IgD-negative memory B cell (primary cell): ENCODE measurements around the gene FAM204A. TPM values are rescaled to one million over a fixed set of nuclear protein-coding genes. Genes with fewer than 3 reads are reported as not detected.

Source experiments
- H3K27ac Mint-ChIP-seq, 3 donors: one replicate each; pipeline ENCODE4 v1.8.0; 2020 to 2022; ENCODE audit warnings: mild to moderate bottlenecking in 3 of 3, mixed read lengths in 3 of 3, moderate library complexity in 1 of 3
- H3K27me3 Mint-ChIP-seq: one replicate; pipeline ENCODE4 v1.8.0; 2021; ENCODE audit warnings: mixed read lengths
- H3K36me3 Mint-ChIP-seq: one replicate; pipeline ENCODE4 v1.8.0; 2020; ENCODE audit warnings: mild to moderate bottlenecking, mixed read lengths
- H3K4me1 Mint-ChIP-seq, 3 donors: one replicate each; pipeline ENCODE4 v1.8.0; 2020 to 2022; ENCODE audit warnings: mixed read lengths in 3 of 3, mild to moderate bottlenecking in 1 of 3
- H3K4me3 Mint-ChIP-seq, 4 donors: one replicate each; pipeline ENCODE4 v1.8.0; 2020 to 2022; ENCODE audit warnings: mild to moderate bottlenecking in 4 of 4, mixed read lengths in 4 of 4, moderate library complexity in 3 of 4
- H3K9me3 Mint-ChIP-seq, 3 donors: one replicate each; pipeline ENCODE4 v1.8.0; 2020 to 2021; ENCODE audit warnings: mixed read lengths in 3 of 3, mild to moderate bottlenecking in 1 of 3
- polyA plus RNA-seq: library from polyadenylated mRNA; unstranded; fragments of 300-500 nt; fragmentation: Illumina TruSeq; gene quantifications from one replicate; pipeline ENCODE4 v1.2.3, GENCODE V29; 2021

The FAM204A gene
- polyA plus RNA-seq, 1 donor from 2014 or later = 139 TPM

GRCh38 chr10:118277871-118278270 lies 64.3 kb downstream of the FAM204A start:
- H3K9me3 Mint-ChIP-seq = peaks cover 6 to 24% (median 7%) of the 10 kb centered on the region in 3 donors
- H3K27ac Mint-ChIP-seq = no peak overlapping the region
- H3K36me3 Mint-ChIP-seq = no peaks in the 10 kb centered on the region
- H3K27me3 Mint-ChIP-seq = no peaks in the 10 kb centered on the region
- H3K4me3 Mint-ChIP-seq = no peak overlapping the region
- H3K4me1 Mint-ChIP-seq = no peaks in the 10 kb centered on the region

DNA sequence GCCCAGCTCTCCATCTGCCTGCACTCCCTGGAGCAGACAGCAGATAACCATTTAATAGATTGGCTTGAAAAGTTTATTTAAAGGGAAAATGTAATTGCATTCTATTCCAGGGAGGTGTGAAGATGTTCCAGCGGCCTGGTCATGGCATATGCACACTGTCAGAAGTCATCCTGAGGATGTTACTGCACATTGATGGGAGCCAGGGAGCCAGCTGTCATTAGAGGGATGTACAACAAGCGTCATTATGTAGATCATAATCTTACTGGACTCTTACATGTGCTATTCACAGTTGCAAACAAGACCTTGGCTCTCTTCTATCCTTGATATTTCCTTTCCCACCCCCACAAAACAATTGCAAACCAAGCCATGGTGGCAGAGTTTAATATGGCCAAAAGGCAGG lies 65.4 kb downstream of the FAM204A start:
- Mint-ChIP-seq H3K27ac (no peak overlapping the region), H3K4me3 (no peak overlapping the region), H3K27me3 (peaks cover 6% of the 10 kb centered on the region), H3K4me1 (no peaks in the 10 kb centered on the region), H3K9me3 (peaks cover 6 to 24% (median 7%) of the 10 kb centered on the region in 3 donors), H3K36me3 (no peaks in the 10 kb centered on the region)

GRCh38 chr10:118276204-118276603 lies 65.9 kb downstream of the FAM204A start:
- no peaks in the 10 kb centered on the region for H3K36me3 Mint-ChIP-seq
- H3K4me1 Mint-ChIP-seq = no peaks in the 10 kb centered on the region

DNA sequence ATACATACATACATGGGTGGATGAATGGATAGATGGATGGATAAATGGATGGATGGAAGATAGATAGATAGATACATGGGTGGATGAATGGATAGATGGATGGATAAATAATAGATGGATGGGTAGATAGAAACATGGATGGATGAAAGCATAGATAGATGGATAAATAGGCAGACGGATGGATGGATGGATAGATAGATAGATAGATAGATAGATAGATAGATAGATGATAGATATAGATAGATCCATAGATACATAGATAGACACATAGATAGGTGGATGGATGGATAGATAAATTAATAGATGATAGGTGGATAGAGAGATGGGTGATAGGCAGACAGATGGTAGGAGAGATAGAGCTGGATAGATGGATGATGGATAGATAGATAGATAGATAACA lies 68.5 kb downstream of the FAM204A start:
- Mint-ChIP-seq H3K36me3 (no peaks in the 10 kb centered on the region), H3K27ac (no peak overlapping the region), H3K9me3 (peaks cover 3 to 15% (median 6%) of the 10 kb centered on the region in 3 donors), H3K4me3 (no peak overlapping the region), H3K4me1 (no peaks in the 10 kb centered on the region), H3K27me3 (peaks cover 11% of the 10 kb centered on the region)

More at GRCh38 chr10:118276204-118276603, 65.9 kb downstream of the FAM204A start:
- peaks cover 6% of the 10 kb centered on the region for H3K27me3 Mint-ChIP-seq
- no peak overlapping the region for H3K4me3 Mint-ChIP-seq
- peaks cover 6 to 24% (median 7%) of the 10 kb centered on the region in 3 donors for H3K9me3 Mint-ChIP-seq
- H3K27ac Mint-ChIP-seq = no peak overlapping the region

- peaks cover 15% of the 10 kb centered on the region for H3K27me3 Mint-ChIP-seq
Observed at GRCh38 chr10:118272767-118273166, 69.4 kb downstream of the FAM204A start.

GRCh38 chr10:118272149-118272721 lies 69.9 kb downstream of the FAM204A start:
- Mint-ChIP-seq H3K9me3 (peaks cover 0 to under 1% (median 0%) of the 10 kb centered on the region in 3 donors), H3K27ac (no peak overlapping the region), H3K27me3 (peaks cover 16% of the 10 kb centered on the region), H3K4me1 (no peaks in the 10 kb centered on the region), H3K36me3 (no peaks in the 10 kb centered on the region), H3K4me3 (no peak overlapping the region)

More at GRCh38 chr10:118272767-118273166, 69.4 kb downstream of the FAM204A start:
- no peak overlapping the region for H3K27ac Mint-ChIP-seq
- no peak overlapping the region for H3K4me3 Mint-ChIP-seq
- no peaks in the 10 kb centered on the region for H3K4me1 Mint-ChIP-seq
- H3K9me3 Mint-ChIP-seq = peaks cover 0 to 6% (median 2%) of the 10 kb centered on the region in 3 donors
- no peaks in the 10 kb centered on the region for H3K36me3 Mint-ChIP-seq

- Mint-ChIP-seq H3K27me3 (peaks cover 20% of the 10 kb centered on the region), H3K4me3 (no peak overlapping the region)
Observed at GRCh38 chr10:118271671-118272070, 70.5 kb downstream of the FAM204A start.

GRCh38 chr10:118266098-118266748 lies 75.9 kb downstream of the FAM204A start:
- Mint-ChIP-seq H3K4me1 (no peaks in the 10 kb centered on the region), H3K27ac (no peak overlapping the region), H3K36me3 (no peaks in the 10 kb centered on the region), H3K4me3 (no peak overlapping the region), H3K27me3 (peaks cover 21% of the 10 kb centered on the region), H3K9me3 (no peaks in the 10 kb centered on the region)

More at GRCh38 chr10:118271671-118272070, 70.5 kb downstream of the FAM204A start:
- Mint-ChIP-seq H3K27ac (no peak overlapping the region), H3K9me3 (no peaks in the 10 kb centered on the region), H3K36me3 (no peaks in the 10 kb centered on the region), H3K4me1 (no peaks in the 10 kb centered on the region)

- H3K4me1 Mint-ChIP-seq = no peaks in the 10 kb centered on the region
- no peaks in the 10 kb centered on the region for H3K9me3 Mint-ChIP-seq
- H3K4me3 Mint-ChIP-seq = no peak overlapping the region
- H3K36me3 Mint-ChIP-seq = no peaks in the 10 kb centered on the region
- no peak overlapping the region for H3K27ac Mint-ChIP-seq
- H3K27me3 Mint-ChIP-seq = peaks cover 20% of the 10 kb centered on the region
Observed at GRCh38 chr10:118264838-118265470, 77.2 kb downstream of the FAM204A start.

DNA sequence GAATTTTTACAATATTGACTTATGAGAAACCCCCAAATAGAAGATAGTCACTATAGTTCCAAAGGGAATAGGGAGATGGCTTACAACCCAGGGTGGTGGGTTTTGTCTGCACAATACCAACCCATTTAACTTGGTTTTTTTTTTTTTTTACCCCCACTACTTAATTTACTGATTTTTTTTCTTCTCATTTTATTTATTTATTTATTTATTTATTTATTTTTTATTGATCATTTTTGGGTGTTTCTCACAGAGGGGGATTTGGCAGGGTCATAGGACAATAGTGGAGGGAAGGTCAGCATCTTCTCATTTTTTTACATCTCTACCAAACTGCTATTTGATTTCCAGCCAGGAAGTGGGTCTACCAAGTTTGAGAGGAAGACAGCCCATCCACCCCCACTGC lies 77.9 kb downstream of the FAM204A start:
- Mint-ChIP-seq H3K27me3 (peaks cover 19% of the 10 kb centered on the region), H3K27ac (no peak overlapping the region), H3K9me3 (no peaks in the 10 kb centered on the region), H3K4me1 (no peaks in the 10 kb centered on the region), H3K4me3 (no peak overlapping the region), H3K36me3 (no peaks in the 10 kb centered on the region)

DNA sequence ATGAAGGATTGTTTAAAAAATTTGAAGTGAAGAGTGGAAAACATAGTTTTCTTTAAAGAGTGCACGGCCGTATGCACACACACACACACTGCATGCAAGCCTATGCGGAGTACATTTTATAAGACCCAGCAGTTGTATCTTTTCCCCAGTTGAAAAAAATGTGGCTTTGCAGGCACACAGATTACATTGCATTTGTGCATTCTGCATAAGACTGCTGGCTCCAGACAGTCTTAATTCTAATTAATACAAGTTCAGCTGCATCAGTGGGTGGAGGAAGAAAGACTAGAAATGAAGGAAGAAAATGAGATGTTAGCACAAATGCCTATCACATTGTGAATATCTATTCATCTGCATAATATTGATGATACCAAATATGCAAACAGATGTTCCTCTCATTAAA lies 79.6 kb downstream of the FAM204A start:
- Mint-ChIP-seq H3K4me1 (no peaks in the 10 kb centered on the region), H3K27ac (no peak overlapping the region), H3K4me3 (no peak overlapping the region), H3K36me3 (no peaks in the 10 kb centered on the region), H3K27me3 (peaks cover 14% of the 10 kb centered on the region), H3K9me3 (no peaks in the 10 kb centered on the region)

DNA sequence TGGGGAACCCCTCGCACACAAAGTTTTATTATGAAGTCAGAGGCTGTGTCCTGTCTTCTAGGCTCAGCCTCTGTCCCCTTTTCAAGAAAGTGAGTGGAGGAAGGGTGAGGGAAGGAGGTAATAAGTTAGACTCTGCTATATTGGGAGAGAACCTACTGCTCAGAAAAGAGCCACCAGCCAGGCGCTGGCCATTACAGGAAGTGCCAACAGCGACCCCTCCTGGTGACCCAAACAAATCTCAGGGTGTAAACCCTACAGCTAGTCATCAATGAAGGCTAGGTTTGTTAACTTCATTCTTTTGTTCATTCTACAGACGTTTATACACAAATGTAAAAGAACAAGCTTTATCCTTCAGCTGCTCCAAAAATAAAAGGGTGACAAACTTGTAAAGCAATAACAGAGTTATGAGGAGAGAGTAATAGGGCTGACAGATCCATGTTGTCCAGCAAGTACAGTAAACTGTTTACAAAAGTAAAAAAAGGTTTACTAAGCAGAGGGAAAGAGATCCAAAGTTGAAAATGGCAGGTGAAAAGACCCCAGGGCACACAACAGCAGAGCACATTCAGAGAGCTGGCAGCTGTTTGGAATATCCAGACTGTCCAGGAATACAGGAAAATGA lies 82.7 kb downstream of the FAM204A start:
- Mint-ChIP-seq H3K27ac (no peak overlapping the region), H3K4me1 (no peaks in the 10 kb centered on the region), H3K36me3 (no peaks in the 10 kb centered on the region), H3K9me3 (no peaks in the 10 kb centered on the region), H3K27me3 (peaks cover 18% of the 10 kb centered on the region), H3K4me3 (no peak overlapping the region)

- Mint-ChIP-seq H3K9me3 (no peaks in the 10 kb centered on the region), H3K4me3 (no peak overlapping the region), H3K36me3 (no peaks in the 10 kb centered on the region), H3K27me3 (peaks cover 17% of the 10 kb centered on the region), H3K27ac (no peak overlapping the region), H3K4me1 (no peaks in the 10 kb centered on the region)
Observed at GRCh38 chr10:118258285-118258684, 83.8 kb downstream of the FAM204A start.

DNA sequence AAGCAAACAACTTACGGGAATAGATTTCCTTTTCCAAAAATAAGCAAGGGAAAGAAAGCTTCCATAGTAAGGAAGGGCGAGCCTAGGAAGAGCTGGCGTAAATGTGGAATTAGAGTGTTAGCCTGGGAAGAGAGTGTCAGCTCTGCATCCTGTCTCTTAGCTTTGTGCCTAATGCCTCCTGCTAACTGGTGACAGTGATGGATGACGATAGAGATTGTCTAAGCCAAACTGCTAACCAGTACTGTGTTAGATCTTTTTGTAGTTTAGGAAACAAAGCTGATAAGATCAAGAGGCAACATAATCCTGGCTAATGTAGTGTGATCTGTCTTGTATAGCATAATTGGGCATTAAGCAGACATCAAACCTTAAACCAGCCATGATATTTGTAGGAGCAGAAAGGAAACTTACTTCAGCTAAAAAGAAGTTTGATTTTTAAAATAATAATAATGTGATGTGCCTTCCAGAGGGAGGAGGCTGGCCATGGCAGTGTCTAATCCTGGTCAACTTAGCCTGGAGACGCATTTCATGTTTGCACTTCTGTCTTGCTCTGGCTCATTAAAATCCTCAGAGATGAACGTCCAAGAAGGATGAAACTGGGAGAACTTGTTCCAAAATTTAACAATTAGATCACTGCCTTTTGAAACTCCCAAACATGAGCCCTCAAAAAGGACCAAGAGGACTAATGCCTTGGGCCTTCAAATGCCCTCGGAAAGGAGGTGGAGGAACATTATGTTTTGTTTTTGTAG lies 85.1 kb downstream of the FAM204A start:
- Mint-ChIP-seq H3K27ac (no peak overlapping the region), H3K4me1 (no peaks in the 10 kb centered on the region), H3K27me3 (peaks cover 19% of the 10 kb centered on the region)

DNA sequence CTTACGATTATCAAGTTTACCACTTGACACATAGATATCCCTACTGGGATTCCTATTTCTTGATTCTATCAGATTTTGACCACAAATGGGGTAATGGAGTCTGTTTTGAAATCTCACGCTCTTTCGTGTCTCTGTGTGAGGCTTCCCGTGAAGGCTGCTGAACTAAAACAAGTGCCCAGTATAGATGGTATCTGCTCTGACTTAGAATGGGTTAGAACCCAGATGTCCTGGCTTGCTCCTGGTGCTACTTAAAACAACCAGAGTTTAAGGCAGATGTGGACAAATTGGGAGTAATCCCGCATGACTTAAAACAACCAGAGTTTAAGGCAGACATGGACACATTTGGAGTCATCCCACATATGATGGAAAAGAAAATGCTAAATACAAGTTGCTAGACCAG lies 85.9 kb downstream of the FAM204A start:
- Mint-ChIP-seq H3K27me3 (peaks cover 26% of the 10 kb centered on the region), H3K27ac (no peak overlapping the region), H3K4me1 (no peaks in the 10 kb centered on the region), H3K4me3 (no peak overlapping the region), H3K36me3 (peaks cover 2% of the 10 kb centered on the region), H3K9me3 (no peaks in the 10 kb centered on the region)

More for the DNA sequence above, 85.1 kb downstream of the FAM204A start:
- no peak overlapping the region for H3K4me3 Mint-ChIP-seq
- H3K9me3 Mint-ChIP-seq = no peaks in the 10 kb centered on the region
- peaks cover 2% of the 10 kb centered on the region for H3K36me3 Mint-ChIP-seq
